ENCODE results near the gene LRRC4B. TPM values are rescaled to one million over a fixed set of nuclear protein-coding genes. Genes with fewer than 3 reads are reported as not detected.
A peak's percentile ranks its signal among the peaks of the same experiment; 100 is the strongest.

The LRRC4B gene
- polyA plus RNA-seq, 4 donors: 15.0 to 27.1 (median 22.9) TPM

- DNase-seq (ENCODE audit: low read depth in 4 of 4, low spot score in 2 of 4): peak; percentile 92 to 97 (median 96)
Measured at GRCh38 chr19:50511069-50511822, 57.0 kb downstream of the LRRC4B start, which contains the start of gene JOSD2. TSS of gene JOSD2 (minus strand) at chr19:50511191. CDS start at chr19:50510431, 760 bp downstream.

GRCh38 chr19:50510700-50511068 is 57.6 kb downstream of the LRRC4B start:
- peak in 2 of 4 donors; percentile 67 to 71 for DNase-seq (ENCODE audit: low read depth in 4 of 4, low spot score in 2 of 4)

GRCh38 chr19:50510121-50510670 is 58.0 kb downstream of the LRRC4B start:
- no peak for DNase-seq (ENCODE audit: low read depth in 4 of 4, low spot score in 2 of 4)

- DNase-seq (ENCODE audit: low read depth in 4 of 4, low spot score in 2 of 4): no peak
Measured at GRCh38 chr19:50509366-50509765, 58.9 kb downstream of the LRRC4B start.

- no peak for DNase-seq (ENCODE audit: low read depth in 4 of 4, low spot score in 2 of 4)
Measured at GRCh38 chr19:50508843-50509190, 59.4 kb downstream of the LRRC4B start.

- DNase-seq (ENCODE audit: low read depth in 4 of 4, low spot score in 2 of 4): no peak
Measured at GRCh38 chr19:50507376-50507775, 60.9 kb downstream of the LRRC4B start.

GRCh38 chr19:50506700-50507099 is 61.5 kb downstream of the LRRC4B start:
- DNase-seq (ENCODE audit: low read depth in 4 of 4, low spot score in 2 of 4): no peak

- no peak for DNase-seq (ENCODE audit: low read depth in 4 of 4, low spot score in 2 of 4)
Measured at GRCh38 chr19:50505856-50506611, 62.2 kb downstream of the LRRC4B start.

- no peak for DNase-seq (ENCODE audit: low read depth in 4 of 4, low spot score in 2 of 4)
Measured at GRCh38 chr19:50501568-50502475, 66.4 kb downstream of the LRRC4B start.

- no peak for DNase-seq (ENCODE audit: low read depth in 4 of 4, low spot score in 2 of 4)
Measured at GRCh38 chr19:50501186-50501567, 67.1 kb downstream of the LRRC4B start.

- no peak for DNase-seq (ENCODE audit: low read depth in 4 of 4, low spot score in 2 of 4)
Measured at GRCh38 chr19:50500753-50501151, 67.5 kb downstream of the LRRC4B start.

- DNase-seq (ENCODE audit: low read depth in 4 of 4, low spot score in 2 of 4): no peak
Measured at GRCh38 chr19:50500060-50500752, 68.0 kb downstream of the LRRC4B start.

- DNase-seq (ENCODE audit: low read depth in 4 of 4, low spot score in 2 of 4): no peak
Measured at GRCh38 chr19:50498219-50499056, 69.8 kb downstream of the LRRC4B start.

- no peak for DNase-seq (ENCODE audit: low read depth in 4 of 4, low spot score in 2 of 4)
Measured at GRCh38 chr19:50497022-50497405, 71.2 kb downstream of the LRRC4B start.

- DNase-seq (ENCODE audit: low read depth in 4 of 4, low spot score in 2 of 4): no peak
Measured at GRCh38 chr19:50496189-50497021, 71.8 kb downstream of the LRRC4B start.

- no peak for DNase-seq (ENCODE audit: low read depth in 4 of 4, low spot score in 2 of 4)
Measured at GRCh38 chr19:50495020-50495531, 73.2 kb downstream of the LRRC4B start.

- no peak for DNase-seq (ENCODE audit: low read depth in 4 of 4, low spot score in 2 of 4)
Measured at GRCh38 chr19:50494186-50495019, 73.8 kb downstream of the LRRC4B start.

All from left renal cortex interstitium (tissue), 4 donors.